ENCODE measurements around the gene FRA10AC1. TPM values are rescaled to one million over a fixed set of nuclear protein-coding genes. Genes with fewer than 3 reads are reported as not detected.

Gene FRA10AC1
- total and polyA plus RNA-seq, 2 of the 4 experiments (the other 2 are of a cell fraction), result 1.6 to 4.9 TPM

DNA sequence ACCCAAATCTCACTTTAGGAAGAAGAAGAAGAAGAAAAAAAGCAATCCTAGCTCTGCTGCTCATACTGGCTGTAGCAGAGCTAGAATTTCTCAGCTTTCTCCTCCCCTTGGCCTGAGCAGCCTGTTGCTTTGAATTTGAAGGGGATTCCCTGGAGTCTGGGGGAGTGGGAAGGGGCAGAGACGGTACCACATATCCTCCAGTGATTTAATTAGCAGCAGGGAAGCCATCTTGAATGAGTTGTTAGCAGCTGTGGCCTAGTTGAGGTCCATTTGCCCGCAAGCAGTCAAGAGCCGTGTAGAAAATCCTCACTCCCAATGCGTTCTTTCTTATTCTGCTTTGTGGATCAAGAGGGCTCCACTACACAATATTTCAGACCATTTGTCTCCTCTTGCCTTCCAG is 73.5 kb downstream of the FRA10AC1 start:
- POLR2A ChIA-PET (ENCODE audit: unreplicated experiment), result no interaction called here
- Histone ChIP-seq H4K20me1 (ENCODE audit: insufficient read depth, low read length) (no peaks in the 10 kb centered on the region), H2BK5ac (ENCODE audit: low read depth, low read length, poor library complexity, severe bottlenecking) (no peak overlapping the region), H3K14ac (replicated peaks; ENCODE audit: low read depth, low read length) (no peak overlapping the region), H3K4me2 (ENCODE audit: low read depth, low read length) (no peak overlapping the region), H4K91ac (ENCODE audit: insufficient read depth, low read depth, low read length) (no peak overlapping the region), H3K4ac (ENCODE audit: low read depth, low read length) (no peak overlapping the region), H3K56ac (ENCODE audit: extremely low read depth, insufficient read depth, low read length) (no peak overlapping the region), H3K79me1 (ENCODE audit: low read depth in 1 of 2, low read length in 2 of 2) (no peaks in the 10 kb centered on the region), H3K18ac (ENCODE audit: low read depth, low read length) (no peak overlapping the region), H3K9me3 (ENCODE audit: control insufficient read depth, insufficient read depth, low read length) (no peaks in the 10 kb centered on the region), H3K27ac (ENCODE audit: insufficient read depth, low read length) (no peak overlapping the region), H2AK9ac (replicated peaks; ENCODE audit: low read depth, low read length, poor library complexity) (peak overlapping the region; percentile 72), H2AK5ac (ENCODE audit: low read depth, low read length) (no peak overlapping the region), H2AFZ (replicated peaks; ENCODE audit: low read length, poor library complexity) (no peak overlapping the region), H3K9ac (ENCODE audit: low read depth, low read length) (no peak overlapping the region), H3K27me3 (ENCODE audit: control insufficient read depth, insufficient read depth, low read length) (peaks cover 15% of the 10 kb centered on the region), H2BK15ac (ENCODE audit: low read depth, low read length) (no peak overlapping the region), H3K9me1 (ENCODE audit: insufficient read depth, low read length) (no peaks in the 10 kb centered on the region), H2BK20ac (ENCODE audit: low read depth, low read length) (no peak overlapping the region), H3K4me1 (ENCODE audit: control insufficient read depth, insufficient read depth, low read length) (no peaks in the 10 kb centered on the region), H3K23ac (ENCODE audit: low read depth, low read length) (no peak overlapping the region; the same call in 1 of the 2 replicates), H2BK120ac (ENCODE audit: low read depth, low read length) (no peak overlapping the region), H3K4me3 (ENCODE audit: insufficient read depth, low read depth, low read length) (no peak overlapping the region), H3K36me3 (ENCODE audit: control insufficient read depth, insufficient read depth, low read length) (no peaks in the 10 kb centered on the region), H4K5ac (ENCODE audit: low read depth, low read length) (no peak overlapping the region), H4K8ac (ENCODE audit: low read depth in 2 of 2, low read length in 2 of 2) (no peak overlapping the region)
- in situ Hi-C loops (cut with MboI; ENCODE audit: low sequenced_read_pairs) (no loop called here), dilution Hi-C loops (cut with HindIII; ENCODE audit: low sequenced_read_pairs, unreplicated experiment) (no loop called here), intact Hi-C loops (cut with micrococcal nuclease) (no loop called here)
- WGBS, 2 experiments (ENCODE audit: extremely low coverage in 2 of 2, insufficient read length in 1 of 2), result no CpG with 5 or more reads among the region's 4 CpGs
- CTCF ChIA-PET, result no interaction called here
- DNase-seq, result no peak
- no peak for ATAC-seq (ENCODE audit: low read depth)
- TF ChIP-seq BHLHE40 (IDR thresholded peaks at IDR 0.05; ENCODE audit: low read depth, low read length) (no peak), POLR2A (IDR thresholded peaks at IDR 0.05; ENCODE audit: low read depth, low read length) (no peak), RCOR1 (IDR thresholded peaks at IDR 0.05; ENCODE audit: insufficient replicate concordance, low read length) (no peak), MAFK (IDR thresholded peaks at IDR 0.05; ENCODE audit: low read depth, low read length) (no peak), NFE2L2 (IDR thresholded peaks at IDR 0.05; ENCODE audit: low read depth, low read length) (no peak), CHD1 (IDR thresholded peaks at IDR 0.05; ENCODE audit: low read depth, low read length) (no peak), MAZ (IDR thresholded peaks at IDR 0.05; ENCODE audit: borderline replicate concordance, low read depth, low read length) (no peak), SMC3 (IDR thresholded peaks at IDR 0.05; ENCODE audit: low read depth, low read length) (no peak), CEBPB (IDR thresholded peaks at IDR 0.05; ENCODE audit: low read depth, low read length) (no peak), FOS (IDR thresholded peaks at IDR 0.05; ENCODE audit: low read depth, low read length) (no peak), MXI1 (IDR thresholded peaks at IDR 0.05; ENCODE audit: borderline replicate concordance, low read depth, low read length) (no peak), RAD21 (IDR thresholded peaks at IDR 0.05; ENCODE audit: low read length) (no peak)
- TF ChIP-seq, protein P1, sequence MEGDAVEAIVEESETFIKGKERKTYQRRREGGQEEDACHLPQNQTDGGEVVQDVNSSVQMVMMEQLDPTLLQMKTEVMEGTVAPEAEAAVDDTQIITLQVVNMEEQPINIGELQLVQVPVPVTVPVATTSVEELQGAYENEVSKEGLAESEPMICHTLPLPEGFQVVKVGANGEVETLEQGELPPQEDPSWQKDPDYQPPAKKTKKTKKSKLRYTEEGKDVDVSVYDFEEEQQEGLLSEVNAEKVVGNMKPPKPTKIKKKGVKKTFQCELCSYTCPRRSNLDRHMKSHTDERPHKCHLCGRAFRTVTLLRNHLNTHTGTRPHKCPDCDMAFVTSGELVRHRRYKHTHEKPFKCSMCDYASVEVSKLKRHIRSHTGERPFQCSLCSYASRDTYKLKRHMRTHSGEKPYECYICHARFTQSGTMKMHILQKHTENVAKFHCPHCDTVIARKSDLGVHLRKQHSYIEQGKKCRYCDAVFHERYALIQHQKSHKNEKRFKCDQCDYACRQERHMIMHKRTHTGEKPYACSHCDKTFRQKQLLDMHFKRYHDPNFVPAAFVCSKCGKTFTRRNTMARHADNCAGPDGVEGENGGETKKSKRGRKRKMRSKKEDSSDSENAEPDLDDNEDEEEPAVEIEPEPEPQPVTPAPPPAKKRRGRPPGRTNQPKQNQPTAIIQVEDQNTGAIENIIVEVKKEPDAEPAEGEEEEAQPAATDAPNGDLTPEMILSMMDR (conservative IDR thresholded peaks at IDR 0.05; ENCODE audit: low read depth, low read length), result no peak
- TF ChIP-seq, protein P2, sequence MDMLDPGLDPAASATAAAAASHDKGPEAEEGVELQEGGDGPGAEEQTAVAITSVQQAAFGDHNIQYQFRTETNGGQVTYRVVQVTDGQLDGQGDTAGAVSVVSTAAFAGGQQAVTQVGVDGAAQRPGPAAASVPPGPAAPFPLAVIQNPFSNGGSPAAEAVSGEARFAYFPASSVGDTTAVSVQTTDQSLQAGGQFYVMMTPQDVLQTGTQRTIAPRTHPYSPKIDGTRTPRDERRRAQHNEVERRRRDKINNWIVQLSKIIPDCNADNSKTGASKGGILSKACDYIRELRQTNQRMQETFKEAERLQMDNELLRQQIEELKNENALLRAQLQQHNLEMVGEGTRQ (IDR thresholded peaks at IDR 0.05; ENCODE audit: low read depth, low read length), result no peak
- TF ChIP-seq, protein P3, sequence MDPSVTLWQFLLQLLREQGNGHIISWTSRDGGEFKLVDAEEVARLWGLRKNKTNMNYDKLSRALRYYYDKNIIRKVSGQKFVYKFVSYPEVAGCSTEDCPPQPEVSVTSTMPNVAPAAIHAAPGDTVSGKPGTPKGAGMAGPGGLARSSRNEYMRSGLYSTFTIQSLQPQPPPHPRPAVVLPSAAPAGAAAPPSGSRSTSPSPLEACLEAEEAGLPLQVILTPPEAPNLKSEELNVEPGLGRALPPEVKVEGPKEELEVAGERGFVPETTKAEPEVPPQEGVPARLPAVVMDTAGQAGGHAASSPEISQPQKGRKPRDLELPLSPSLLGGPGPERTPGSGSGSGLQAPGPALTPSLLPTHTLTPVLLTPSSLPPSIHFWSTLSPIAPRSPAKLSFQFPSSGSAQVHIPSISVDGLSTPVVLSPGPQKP (IDR thresholded peaks at IDR 0.05; ENCODE audit: borderline replicate concordance, low read depth, low read length), result no peak
- BruUV-seq (replicated peaks), result no TSS peak
